Heart left ventricle (tissue), 13 donors: ENCODE data around the gene RUVBL2.

Experiments used
- POLR2A ChIP-seq, 2 donors: fragments of 450-650 bp; IDR thresholded peaks; one replicate each; pipeline ENCODE4 v1.6.1; 2017; ENCODE audit warnings: antibody characterized with exemption in 2 of 2, mild to moderate bottlenecking in 2 of 2, moderate library complexity in 2 of 2
- TF ChIP-seq, protein P1 (sequence below), 12 donors: fragments of 200-600 bp; sonication (generic) in 4 of 12; IDR thresholded peaks; one replicate each; pipeline versions ENCODE4 v1.5.0 to v1.8.0; 2018 to 2022; ENCODE audit warnings: antibody characterized with exemption in 12 of 12, mild to moderate bottlenecking in 5 of 12
- donor health status: ischemic (EF 13 %, LVEDD 7.1; RV severe dilation, severe dysfunction).
- donor health status: DM: no; HTN: yes; CAD: no.
- donor health status: DM: no; HTN: no; CAD: no.
- donor health status: ischemic (EF 25% LVEDD 6.9; RV normal size, moderate dysfunction).
- donor health status: ischemic (EF 25% LVEDD 5.7; RV mildly dilated, moderate dysfunction).
- donor health status: ischemic (EF 35%, LVEDD 5.7; RV mildly dilated, moderate dysfunction).
- donor health status: nonischemic (EF 11% LVEDD 7.7; RV severe dilation, severe dysfunction).
- donor health status: DM: yes; HTN: yes; CAD: no.
- donor health status: PGD.
- donor health status: ischemic (EF 29% LVEDD 5.4; RV normal size, mild dysfunction).
- donor health status: nonischemic (EF 23%, LVEDD 6.1; RV moderate dilation, normal function).

DNA sequence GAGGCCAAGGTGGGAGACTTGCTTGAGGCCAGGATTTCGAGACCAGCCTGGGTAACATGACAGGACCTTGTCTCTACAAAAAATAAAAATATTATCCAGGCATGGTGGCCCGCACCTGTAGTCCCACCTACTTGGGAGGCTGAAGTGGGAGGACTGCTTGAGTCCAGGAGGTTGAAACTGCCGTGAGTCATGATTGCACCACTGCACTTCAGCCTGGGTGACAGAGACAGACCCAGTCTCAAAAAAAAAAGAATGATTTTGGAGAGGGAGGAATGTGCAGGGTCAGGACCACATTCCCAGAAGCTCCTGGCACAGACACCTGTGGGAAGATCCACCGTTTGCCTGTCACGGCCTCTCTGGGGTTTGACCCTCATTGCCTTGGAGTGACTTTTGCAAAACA is 48.3 kb upstream of the RUVBL2 start:
- TF ChIP-seq, protein P1, sequence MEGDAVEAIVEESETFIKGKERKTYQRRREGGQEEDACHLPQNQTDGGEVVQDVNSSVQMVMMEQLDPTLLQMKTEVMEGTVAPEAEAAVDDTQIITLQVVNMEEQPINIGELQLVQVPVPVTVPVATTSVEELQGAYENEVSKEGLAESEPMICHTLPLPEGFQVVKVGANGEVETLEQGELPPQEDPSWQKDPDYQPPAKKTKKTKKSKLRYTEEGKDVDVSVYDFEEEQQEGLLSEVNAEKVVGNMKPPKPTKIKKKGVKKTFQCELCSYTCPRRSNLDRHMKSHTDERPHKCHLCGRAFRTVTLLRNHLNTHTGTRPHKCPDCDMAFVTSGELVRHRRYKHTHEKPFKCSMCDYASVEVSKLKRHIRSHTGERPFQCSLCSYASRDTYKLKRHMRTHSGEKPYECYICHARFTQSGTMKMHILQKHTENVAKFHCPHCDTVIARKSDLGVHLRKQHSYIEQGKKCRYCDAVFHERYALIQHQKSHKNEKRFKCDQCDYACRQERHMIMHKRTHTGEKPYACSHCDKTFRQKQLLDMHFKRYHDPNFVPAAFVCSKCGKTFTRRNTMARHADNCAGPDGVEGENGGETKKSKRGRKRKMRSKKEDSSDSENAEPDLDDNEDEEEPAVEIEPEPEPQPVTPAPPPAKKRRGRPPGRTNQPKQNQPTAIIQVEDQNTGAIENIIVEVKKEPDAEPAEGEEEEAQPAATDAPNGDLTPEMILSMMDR (IDR thresholded peaks at IDR 0.05): no peak
- TF ChIP-seq POLR2A (IDR thresholded peaks at IDR 0.05): no peak
